ENCODE results near the gene NATD1. TPM values are rescaled to one million over a fixed set of nuclear protein-coding genes. Genes with fewer than 3 reads are reported as not detected.

NATD1 gene
- polyA plus RNA-seq, 1 of the 3 experiments (the other 2 are of a cell fraction) = 3.9 TPM

DNA sequence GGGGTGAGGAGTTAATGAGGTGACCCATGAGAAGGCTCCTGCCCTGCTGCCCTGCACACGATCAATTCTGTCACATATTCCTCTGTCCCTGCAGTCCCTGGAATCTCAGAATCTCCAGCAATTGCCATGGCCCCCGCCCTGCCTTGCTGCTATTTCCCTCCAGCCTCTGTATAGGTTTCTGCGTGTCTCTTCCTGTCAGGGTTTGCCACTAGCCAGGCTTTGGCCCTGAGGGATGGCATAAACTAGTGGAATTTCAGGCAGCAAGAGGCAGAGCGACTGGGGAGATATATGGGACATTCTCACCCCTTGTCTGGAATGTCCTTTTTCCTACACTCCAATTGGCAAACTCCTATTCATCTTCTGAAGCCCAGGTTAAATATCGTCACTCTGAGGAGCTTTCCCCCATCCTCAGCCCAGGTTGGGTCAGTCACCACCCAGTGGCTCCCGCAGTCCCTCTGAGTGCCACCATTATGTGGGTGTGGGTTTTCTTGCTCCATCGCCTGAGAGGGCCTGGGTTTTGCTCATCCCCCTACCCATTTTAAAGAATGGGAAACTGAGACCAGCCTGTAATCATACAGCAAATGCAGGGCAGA, 15.5 kb upstream of the NATD1 start:
- DNase-seq = no peak
- Histone ChIP-seq H3K4me3 (ENCODE audit: low read depth in 2 of 2, low read length in 1 of 2) (no peak overlapping the region), H3K4me2 (no peak overlapping the region), H4K20me1 (ENCODE audit: insufficient read depth) (no peaks in the 10 kb centered on the region), H3K9me2 (no peaks in the 10 kb centered on the region), H3K9me3 (no peaks in the 10 kb centered on the region), H2AFZ (ENCODE audit: low read depth) (no peak overlapping the region), H3K36me3 (replicated peaks in 1 of 2; ENCODE audit: control insufficient read depth in 1 of 2, insufficient read depth in 2 of 2, low read length in 1 of 2) (no peaks in the 10 kb centered on the region), H3K79me2 (ENCODE audit: insufficient read depth) (no peaks in the 10 kb centered on the region), H3F3A (replicated peaks; ENCODE audit: insufficient read depth) (no peaks in the 10 kb centered on the region), H3K4me1 (ENCODE audit: control insufficient read depth in 1 of 2, insufficient read depth in 2 of 2, low read depth in 1 of 2, low read length in 1 of 2) (no peaks in the 10 kb centered on the region), H3K9ac (no peak overlapping the region), H3K27me3 (ENCODE audit: insufficient read depth) (no peaks in the 10 kb centered on the region), H3K27ac (ENCODE audit: low read depth in 2 of 2, low read length in 1 of 2) (no peak overlapping the region)
- TF ChIP-seq NRF1 (IDR thresholded peaks at IDR 0.05; ENCODE audit: low read depth, low read length) (no peak), EZH2phosphoT487 (IDR thresholded peaks at IDR 0.05; ENCODE audit: borderline replicate concordance, low read depth) (no peak), TCF12 (IDR thresholded peaks at IDR 0.05) (no peak), GATA2 (CRISPR knock-in tag; IDR thresholded peaks at IDR 0.05) (no peak), JUND (IDR thresholded peaks at IDR 0.05) (no peak), SIN3A (IDR thresholded peaks at IDR 0.05; ENCODE audit: borderline replicate concordance, low read depth, low read length) (no peak), MEF2A (IDR thresholded peaks at IDR 0.05; ENCODE audit: borderline replicate concordance, low read depth) (no peak), POLR2AphosphoS5 (IDR thresholded peaks at IDR 0.05; ENCODE audit: low read depth, low read length) (no peak), SMC3 (IDR thresholded peaks at IDR 0.05; ENCODE audit: low read depth, low read length) (no peak), FOXM1 (IDR thresholded peaks at IDR 0.05; ENCODE audit: low read depth) (no peak), FOXJ3 (CRISPR knock-in tag; IDR thresholded peaks at IDR 0.05) (no peak)
- TF ChIP-seq, protein P1, sequence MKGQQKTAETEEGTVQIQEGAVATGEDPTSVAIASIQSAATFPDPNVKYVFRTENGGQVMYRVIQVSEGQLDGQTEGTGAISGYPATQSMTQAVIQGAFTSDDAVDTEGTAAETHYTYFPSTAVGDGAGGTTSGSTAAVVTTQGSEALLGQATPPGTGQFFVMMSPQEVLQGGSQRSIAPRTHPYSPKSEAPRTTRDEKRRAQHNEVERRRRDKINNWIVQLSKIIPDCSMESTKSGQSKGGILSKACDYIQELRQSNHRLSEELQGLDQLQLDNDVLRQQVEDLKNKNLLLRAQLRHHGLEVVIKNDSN (IDR thresholded peaks at IDR 0.05; ENCODE audit: borderline replicate concordance, low read depth) = no peak
- TF ChIP-seq, protein P2, sequence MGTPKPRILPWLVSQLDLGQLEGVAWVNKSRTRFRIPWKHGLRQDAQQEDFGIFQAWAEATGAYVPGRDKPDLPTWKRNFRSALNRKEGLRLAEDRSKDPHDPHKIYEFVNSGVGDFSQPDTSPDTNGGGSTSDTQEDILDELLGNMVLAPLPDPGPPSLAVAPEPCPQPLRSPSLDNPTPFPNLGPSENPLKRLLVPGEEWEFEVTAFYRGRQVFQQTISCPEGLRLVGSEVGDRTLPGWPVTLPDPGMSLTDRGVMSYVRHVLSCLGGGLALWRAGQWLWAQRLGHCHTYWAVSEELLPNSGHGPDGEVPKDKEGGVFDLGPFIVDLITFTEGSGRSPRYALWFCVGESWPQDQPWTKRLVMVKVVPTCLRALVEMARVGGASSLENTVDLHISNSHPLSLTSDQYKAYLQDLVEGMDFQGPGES (IDR thresholded peaks at IDR 0.05; ENCODE audit: low read depth, low read length) = no peak
- TF ChIP-seq, protein P3, sequence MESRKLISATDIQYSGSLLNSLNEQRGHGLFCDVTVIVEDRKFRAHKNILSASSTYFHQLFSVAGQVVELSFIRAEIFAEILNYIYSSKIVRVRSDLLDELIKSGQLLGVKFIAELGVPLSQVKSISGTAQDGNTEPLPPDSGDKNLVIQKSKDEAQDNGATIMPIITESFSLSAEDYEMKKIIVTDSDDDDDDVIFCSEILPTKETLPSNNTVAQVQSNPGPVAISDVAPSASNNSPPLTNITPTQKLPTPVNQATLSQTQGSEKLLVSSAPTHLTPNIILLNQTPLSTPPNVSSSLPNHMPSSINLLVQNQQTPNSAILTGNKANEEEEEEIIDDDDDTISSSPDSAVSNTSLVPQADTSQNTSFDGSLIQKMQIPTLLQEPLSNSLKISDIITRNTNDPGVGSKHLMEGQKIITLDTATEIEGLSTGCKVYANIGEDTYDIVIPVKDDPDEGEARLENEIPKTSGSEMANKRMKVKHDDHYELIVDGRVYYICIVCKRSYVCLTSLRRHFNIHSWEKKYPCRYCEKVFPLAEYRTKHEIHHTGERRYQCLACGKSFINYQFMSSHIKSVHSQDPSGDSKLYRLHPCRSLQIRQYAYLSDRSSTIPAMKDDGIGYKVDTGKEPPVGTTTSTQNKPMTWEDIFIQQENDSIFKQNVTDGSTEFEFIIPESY (IDR thresholded peaks at IDR 0.05; ENCODE audit: borderline replicate concordance, low read depth) = no peak
- CTCF ChIA-PET = interaction anchor here (2.0 to 2.3 kb wide), 2 partner anchors 11 to 140 kb away, joined by 13 to 14 read pairs; no protein-coding TSS in a partner anchor
- WGBS (ENCODE audit: low lambda C conversion rate) = 88% methylated on average over 6 of the region's 7 CpGs
- POLR2A ChIA-PET = no interaction called here

DNA sequence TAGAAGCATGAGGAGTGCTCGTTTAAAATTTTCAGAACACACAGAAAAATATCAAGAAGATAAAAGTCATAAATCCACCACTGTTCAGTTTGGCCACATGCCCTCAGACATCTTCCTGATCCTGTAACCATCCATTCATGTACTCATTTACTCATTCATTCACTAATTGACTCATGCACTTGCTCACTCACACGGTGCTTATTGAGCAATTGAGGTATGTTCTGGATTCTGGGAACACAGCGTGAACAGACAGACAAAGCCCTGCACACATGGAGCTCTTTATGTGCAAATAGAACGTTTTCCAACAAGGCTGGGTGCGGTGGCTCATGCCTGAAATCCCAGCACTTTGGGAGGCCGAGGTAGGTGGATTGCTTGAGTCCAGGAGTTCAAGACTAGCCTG, 10.2 kb upstream of the NATD1 start:
- no peak overlapping the region for H3K4me3 ChIP-seq (ENCODE audit: low read depth in 2 of 2, low read length in 1 of 2)
- H3K4me1 ChIP-seq (ENCODE audit: control insufficient read depth in 1 of 2, insufficient read depth in 2 of 2, low read depth in 1 of 2, low read length in 1 of 2) = no peaks in the 10 kb centered on the region
- DNase-seq = no peak
- no peaks in the 10 kb centered on the region for H3F3A ChIP-seq (replicated peaks; ENCODE audit: insufficient read depth)
- no peak overlapping the region for H3K4me2 ChIP-seq
- H3K27ac ChIP-seq (ENCODE audit: low read depth in 2 of 2, low read length in 1 of 2) = no peak overlapping the region
- no peaks in the 10 kb centered on the region for H3K79me2 ChIP-seq (ENCODE audit: insufficient read depth)
- H4K20me1 ChIP-seq (ENCODE audit: insufficient read depth) = no peaks in the 10 kb centered on the region
- WGBS (ENCODE audit: low lambda C conversion rate) = 57% methylated on average over 6 of the region's 6 CpGs
- H3K9me3 ChIP-seq = no peaks in the 10 kb centered on the region
- ChIA-PET CTCF (interaction anchor here (1.0 kb wide), 2 partner anchors 16 to 250 kb away, joined by 3 read pairs; no protein-coding TSS in a partner anchor), POLR2A (interaction anchor here (1.3 kb wide), 1 partner anchor 13 kb away, joined by 4 read pairs; no protein-coding TSS in a partner anchor)
- no peak overlapping the region for H3K9ac ChIP-seq
- no peaks in the 10 kb centered on the region for H3K9me2 ChIP-seq
- no peaks in the 10 kb centered on the region for H3K27me3 ChIP-seq (ENCODE audit: insufficient read depth)
- no peaks in the 10 kb centered on the region for H3K36me3 ChIP-seq (replicated peaks in 1 of 2; ENCODE audit: control insufficient read depth in 1 of 2, insufficient read depth in 2 of 2, low read length in 1 of 2)
- H2AFZ ChIP-seq (ENCODE audit: low read depth) = no peak overlapping the region
- TF ChIP-seq NRF1 (IDR thresholded peaks at IDR 0.05; ENCODE audit: low read depth, low read length) = no peak
- no peak for TF ChIP-seq FOXJ3 (CRISPR knock-in tag; IDR thresholded peaks at IDR 0.05)
- no peak for TF ChIP-seq FOXM1 (IDR thresholded peaks at IDR 0.05; ENCODE audit: low read depth)
- TF ChIP-seq, protein P4, sequence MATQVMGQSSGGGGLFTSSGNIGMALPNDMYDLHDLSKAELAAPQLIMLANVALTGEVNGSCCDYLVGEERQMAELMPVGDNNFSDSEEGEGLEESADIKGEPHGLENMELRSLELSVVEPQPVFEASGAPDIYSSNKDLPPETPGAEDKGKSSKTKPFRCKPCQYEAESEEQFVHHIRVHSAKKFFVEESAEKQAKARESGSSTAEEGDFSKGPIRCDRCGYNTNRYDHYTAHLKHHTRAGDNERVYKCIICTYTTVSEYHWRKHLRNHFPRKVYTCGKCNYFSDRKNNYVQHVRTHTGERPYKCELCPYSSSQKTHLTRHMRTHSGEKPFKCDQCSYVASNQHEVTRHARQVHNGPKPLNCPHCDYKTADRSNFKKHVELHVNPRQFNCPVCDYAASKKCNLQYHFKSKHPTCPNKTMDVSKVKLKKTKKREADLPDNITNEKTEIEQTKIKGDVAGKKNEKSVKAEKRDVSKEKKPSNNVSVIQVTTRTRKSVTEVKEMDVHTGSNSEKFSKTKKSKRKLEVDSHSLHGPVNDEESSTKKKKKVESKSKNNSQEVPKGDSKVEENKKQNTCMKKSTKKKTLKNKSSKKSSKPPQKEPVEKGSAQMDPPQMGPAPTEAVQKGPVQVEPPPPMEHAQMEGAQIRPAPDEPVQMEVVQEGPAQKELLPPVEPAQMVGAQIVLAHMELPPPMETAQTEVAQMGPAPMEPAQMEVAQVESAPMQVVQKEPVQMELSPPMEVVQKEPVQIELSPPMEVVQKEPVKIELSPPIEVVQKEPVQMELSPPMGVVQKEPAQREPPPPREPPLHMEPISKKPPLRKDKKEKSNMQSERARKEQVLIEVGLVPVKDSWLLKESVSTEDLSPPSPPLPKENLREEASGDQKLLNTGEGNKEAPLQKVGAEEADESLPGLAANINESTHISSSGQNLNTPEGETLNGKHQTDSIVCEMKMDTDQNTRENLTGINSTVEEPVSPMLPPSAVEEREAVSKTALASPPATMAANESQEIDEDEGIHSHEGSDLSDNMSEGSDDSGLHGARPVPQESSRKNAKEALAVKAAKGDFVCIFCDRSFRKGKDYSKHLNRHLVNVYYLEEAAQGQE (IDR thresholded peaks at IDR 0.05; ENCODE audit: low read depth, low read length) = no peak
- TF ChIP-seq RCOR1 (IDR thresholded peaks at IDR 0.05; ENCODE audit: low read length) = no peak
- no peak for TF ChIP-seq GABPA (IDR thresholded peaks at IDR 0.05; ENCODE audit: low read depth)
- TF ChIP-seq NFIC (IDR thresholded peaks at IDR 0.05; ENCODE audit: borderline replicate concordance) = no peak
- TF ChIP-seq, protein P5, sequence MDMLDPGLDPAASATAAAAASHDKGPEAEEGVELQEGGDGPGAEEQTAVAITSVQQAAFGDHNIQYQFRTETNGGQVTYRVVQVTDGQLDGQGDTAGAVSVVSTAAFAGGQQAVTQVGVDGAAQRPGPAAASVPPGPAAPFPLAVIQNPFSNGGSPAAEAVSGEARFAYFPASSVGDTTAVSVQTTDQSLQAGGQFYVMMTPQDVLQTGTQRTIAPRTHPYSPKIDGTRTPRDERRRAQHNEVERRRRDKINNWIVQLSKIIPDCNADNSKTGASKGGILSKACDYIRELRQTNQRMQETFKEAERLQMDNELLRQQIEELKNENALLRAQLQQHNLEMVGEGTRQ (IDR thresholded peaks at IDR 0.05; ENCODE audit: borderline replicate concordance, low read depth, low read length) = no peak

Measured in SK-N-SH (cell line).